WTC11 (cell line): Measurements from ENCODE around the gene TMEM95. TPM values are rescaled to one million over a fixed set of nuclear protein-coding genes. Genes with fewer than 3 reads are reported as not detected.

Experiments
- ATAC-seq: fragments of 200-7000 bp; cut with Tn5 transposase; 2 replicates; pipeline ENCODE4 v1.10.0; 2021; ENCODE audit warnings: mild to moderate bottlenecking, moderate library complexity
- CTCF ChIA-PET: fragments of 300-600 bp; sonication (Branson Sonifier 250); formaldehyde crosslinking; loops from one replicate; lab custom pipeline; 2021; ENCODE audit warnings: antibody characterized with exemption; lab: Charles Lee
- POLR2A ChIA-PET: fragments of 350-600 bp; sonication (Branson Sonifier 250); formaldehyde crosslinking; loops from one replicate; lab custom pipeline; 2021; ENCODE audit warnings: antibody characterized with exemption; lab: Charles Lee
- DNase-seq: peaks from one replicate; pipeline ENCODE4 v3.0.0; 2021; ENCODE audit warnings: low spot score
- H3K27ac Mint-ChIP-seq: 2 replicates; pipeline ENCODE4 v1.8.0; 2021; ENCODE audit warnings: mixed read lengths
- H3K27me3 Mint-ChIP-seq: 2 replicates; pipeline ENCODE4 v1.8.0; 2021; ENCODE audit warnings: low read depth, mild to moderate bottlenecking, moderate library complexity, mixed read lengths
- H3K36me3 Mint-ChIP-seq: 2 replicates; pipeline ENCODE4 v1.8.0; 2021; ENCODE audit warnings: mixed read lengths
- H3K4me1 Mint-ChIP-seq: 2 replicates; pipeline ENCODE4 v1.8.0; 2022; ENCODE audit warnings: mixed read lengths
- H3K4me3 Mint-ChIP-seq: 2 replicates; pipeline ENCODE4 v1.8.0; 2021; ENCODE audit warnings: mild to moderate bottlenecking, moderate library complexity, mixed read lengths
- H3K9me3 Mint-ChIP-seq: 2 replicates; pipeline ENCODE4 v1.8.0; 2021; ENCODE audit warnings: mixed read lengths
- ATF1 ChIP-seq: sonication (generic); formaldehyde crosslinking; IDR thresholded peaks from 2 replicates; pipeline ENCODE4 v1.8.1; 2023; ENCODE audit warnings: mild to moderate bottlenecking, moderate library complexity, missing genetic modification reagents
- ETV6 ChIP-seq: sonication (generic); formaldehyde crosslinking; IDR thresholded peaks from 2 replicates; pipeline ENCODE4 v1.8.1; 2022; ENCODE audit warnings: mild to moderate bottlenecking, missing genetic modification reagents
- JAZF1 ChIP-seq: fragments of 250-450 bp; sonication (Bioruptor Pico); IDR thresholded peaks from 2 replicates; pipeline ENCODE4 v1.9.0; 2021; ENCODE audit warnings: moderate library complexity, mild to moderate bottlenecking, inconsistent platforms
- MLX ChIP-seq: sonication (generic); formaldehyde crosslinking; IDR thresholded peaks from 2 replicates; pipeline ENCODE4 v1.8.1; 2023; ENCODE audit warnings: mild to moderate bottlenecking, missing genetic modification reagents, moderate library complexity
- NFYB ChIP-seq: sonication (generic); formaldehyde crosslinking; conservative IDR thresholded peaks from 2 replicates; pipeline ENCODE4 v1.8.0; 2022; ENCODE audit warnings: low read depth, missing genetic modification reagents
- NR1H2 ChIP-seq: sonication (generic); formaldehyde crosslinking; IDR thresholded peaks from 2 replicates; pipeline ENCODE4 v1.9.0; 2021; ENCODE audit warnings: mild to moderate bottlenecking, moderate library complexity, missing genetic modification reagents
- PRDM15 ChIP-seq: sonication (generic); formaldehyde crosslinking; IDR thresholded peaks from 2 replicates; pipeline ENCODE4 v1.8.0; 2022; ENCODE audit warnings: missing genetic modification reagents
- SMAD3 ChIP-seq: sonication (generic); formaldehyde crosslinking; IDR thresholded peaks from 2 replicates; pipeline ENCODE4 v1.8.0; 2022; ENCODE audit warnings: missing genetic modification reagents, mild to moderate bottlenecking, borderline replicate concordance
- SMAD4 ChIP-seq: sonication (generic); formaldehyde crosslinking; IDR thresholded peaks from 2 replicates; pipeline ENCODE4 v1.8.0; 2022; ENCODE audit warnings: mild to moderate bottlenecking, missing genetic modification reagents
- TP53 ChIP-seq: sonication (generic); formaldehyde crosslinking; IDR thresholded peaks from 2 replicates; pipeline ENCODE4 v1.8.1; 2023; ENCODE audit warnings: mild to moderate bottlenecking, missing genetic modification reagents
- ZMAT4 ChIP-seq: fragments of 250-450 bp; sonication (Bioruptor Pico); IDR thresholded peaks from 2 replicates; pipeline ENCODE4 v1.9.0; 2021; ENCODE audit warnings: mild to moderate bottlenecking
- ZNF317 ChIP-seq: sonication (generic); formaldehyde crosslinking; IDR thresholded peaks from 2 replicates; pipeline ENCODE4 v1.8.1; 2023; ENCODE audit warnings: low read depth, mild to moderate bottlenecking, moderate library complexity, missing genetic modification reagents, borderline replicate concordance
- ZNF423 ChIP-seq: fragments of 250-450 bp; sonication (Bioruptor Pico); IDR thresholded peaks from 2 replicates; pipeline ENCODE4 v2.1.2; 2022; ENCODE audit warnings: mild to moderate bottlenecking, moderate library complexity
- total RNA-seq: library from RNA; stranded (reverse); gene quantifications from 3 replicates; pipeline ENCODE4 v1.2.3, GENCODE V29; 2021
- TF ChIP-seq, protein P1 (sequence below): fragments of 250-450 bp; sonication (Bioruptor Pico); IDR thresholded peaks from 2 replicates; pipeline ENCODE4 v1.9.0; 2021; ENCODE audit warnings: mild to moderate bottlenecking, borderline replicate concordance
- TF ChIP-seq, protein P2 (sequence below): fragments of 250-450 bp; sonication (Bioruptor Pico); IDR thresholded peaks from 2 replicates; pipeline ENCODE4 v1.9.0; 2021; ENCODE audit warnings: moderate library complexity, mild to moderate bottlenecking, inconsistent platforms, borderline replicate concordance
- TF ChIP-seq, protein P3 (sequence below): sonication (generic); formaldehyde crosslinking; IDR thresholded peaks from 2 replicates; pipeline ENCODE4 v1.8.1; 2023; ENCODE audit warnings: mild to moderate bottlenecking, missing genetic modification reagents, borderline replicate concordance
- TF ChIP-seq, protein P4 (sequence below): sonication (generic); formaldehyde crosslinking; IDR thresholded peaks from 2 replicates; pipeline ENCODE4 v1.8.1; 2023; ENCODE audit warnings: mild to moderate bottlenecking, missing genetic modification reagents, moderate library complexity

Gene TMEM95
- total RNA-seq, 1 experiment from 2014 or later = not detected

DNA sequence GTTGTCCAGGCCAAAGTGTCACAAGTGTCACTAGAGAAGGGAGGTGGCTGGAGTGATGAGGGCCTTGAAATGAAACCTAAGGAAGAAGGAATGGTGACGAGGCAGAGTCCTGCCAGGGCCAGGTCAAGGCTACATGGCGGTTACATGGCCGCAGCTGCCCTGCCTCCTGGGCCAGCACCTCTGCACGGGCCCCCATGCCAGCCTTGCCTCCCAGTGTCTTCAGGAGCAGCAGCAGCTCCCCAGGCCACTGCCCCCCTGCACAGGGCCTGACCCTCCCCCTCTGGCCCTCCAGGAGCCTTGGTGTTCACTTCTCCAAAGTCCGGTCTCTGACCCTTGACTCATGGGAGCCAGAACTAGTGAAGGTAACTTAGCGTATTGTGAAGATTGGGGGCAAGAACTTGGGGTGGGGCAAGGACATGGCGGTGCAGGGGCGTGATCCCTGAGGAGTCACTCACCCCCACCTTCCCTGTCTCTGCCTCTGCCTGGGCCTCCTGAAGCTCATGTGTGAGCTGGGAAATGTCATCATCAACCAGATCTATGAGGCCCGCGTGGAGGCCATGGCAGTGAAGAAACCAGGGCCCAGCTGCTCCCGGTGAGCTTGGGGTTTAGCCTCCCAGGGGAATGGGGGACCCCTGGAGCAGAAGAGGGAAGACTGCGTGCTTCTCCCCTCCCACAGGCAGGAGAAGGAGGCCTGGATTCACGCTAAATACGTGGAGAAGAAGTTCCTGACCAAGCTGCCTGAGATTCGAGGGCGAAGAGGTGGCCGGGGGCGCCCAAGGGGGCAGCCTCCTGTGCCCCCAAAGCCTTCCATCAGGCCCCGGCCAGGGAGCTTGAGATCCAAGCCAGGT lies 7.1 kb upstream of the TMEM95 start:
- no peak overlapping the region for H3K4me3 Mint-ChIP-seq
- H3K4me1 Mint-ChIP-seq = peaks cover 17% of the 10 kb centered on the region
- no peaks in the 10 kb centered on the region for H3K36me3 Mint-ChIP-seq
- DNase-seq = no peak
- no peak for ATAC-seq
- H3K27me3 Mint-ChIP-seq = peaks cover 6% of the 10 kb centered on the region
- POLR2A ChIA-PET = interaction anchor here (1.1 to 4.5 kb wide), 4 partner anchors 11 to 66 kb away, joined by 3 to 22 read pairs (median 3); partner anchors contain the start of genes ACAP1, NEURL4 and SLC2A4
- no peak overlapping the region for H3K27ac Mint-ChIP-seq
- no peaks in the 10 kb centered on the region for H3K9me3 Mint-ChIP-seq
- CTCF ChIA-PET = interaction anchor here (1.1 kb wide), 1 partner anchor 11 kb away, joined by 4 read pairs; the partner anchor contains the start of gene ACAP1
- TF ChIP-seq ZMAT4 (CRISPR knock-in tag) = no peak
- TF ChIP-seq ZNF317 (CRISPR knock-in tag) = no peak
- TF ChIP-seq, protein P1, sequence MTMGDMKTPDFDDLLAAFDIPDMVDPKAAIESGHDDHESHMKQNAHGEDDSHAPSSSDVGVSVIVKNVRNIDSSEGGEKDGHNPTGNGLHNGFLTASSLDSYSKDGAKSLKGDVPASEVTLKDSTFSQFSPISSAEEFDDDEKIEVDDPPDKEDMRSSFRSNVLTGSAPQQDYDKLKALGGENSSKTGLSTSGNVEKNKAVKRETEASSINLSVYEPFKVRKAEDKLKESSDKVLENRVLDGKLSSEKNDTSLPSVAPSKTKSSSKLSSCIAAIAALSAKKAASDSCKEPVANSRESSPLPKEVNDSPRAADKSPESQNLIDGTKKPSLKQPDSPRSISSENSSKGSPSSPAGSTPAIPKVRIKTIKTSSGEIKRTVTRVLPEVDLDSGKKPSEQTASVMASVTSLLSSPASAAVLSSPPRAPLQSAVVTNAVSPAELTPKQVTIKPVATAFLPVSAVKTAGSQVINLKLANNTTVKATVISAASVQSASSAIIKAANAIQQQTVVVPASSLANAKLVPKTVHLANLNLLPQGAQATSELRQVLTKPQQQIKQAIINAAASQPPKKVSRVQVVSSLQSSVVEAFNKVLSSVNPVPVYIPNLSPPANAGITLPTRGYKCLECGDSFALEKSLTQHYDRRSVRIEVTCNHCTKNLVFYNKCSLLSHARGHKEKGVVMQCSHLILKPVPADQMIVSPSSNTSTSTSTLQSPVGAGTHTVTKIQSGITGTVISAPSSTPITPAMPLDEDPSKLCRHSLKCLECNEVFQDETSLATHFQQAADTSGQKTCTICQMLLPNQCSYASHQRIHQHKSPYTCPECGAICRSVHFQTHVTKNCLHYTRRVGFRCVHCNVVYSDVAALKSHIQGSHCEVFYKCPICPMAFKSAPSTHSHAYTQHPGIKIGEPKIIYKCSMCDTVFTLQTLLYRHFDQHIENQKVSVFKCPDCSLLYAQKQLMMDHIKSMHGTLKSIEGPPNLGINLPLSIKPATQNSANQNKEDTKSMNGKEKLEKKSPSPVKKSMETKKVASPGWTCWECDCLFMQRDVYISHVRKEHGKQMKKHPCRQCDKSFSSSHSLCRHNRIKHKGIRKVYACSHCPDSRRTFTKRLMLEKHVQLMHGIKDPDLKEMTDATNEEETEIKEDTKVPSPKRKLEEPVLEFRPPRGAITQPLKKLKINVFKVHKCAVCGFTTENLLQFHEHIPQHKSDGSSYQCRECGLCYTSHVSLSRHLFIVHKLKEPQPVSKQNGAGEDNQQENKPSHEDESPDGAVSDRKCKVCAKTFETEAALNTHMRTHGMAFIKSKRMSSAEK (CRISPR knock-in tag) = no peak
- no peak for TF ChIP-seq PRDM15 (CRISPR knock-in tag)
- TF ChIP-seq SMAD4 (CRISPR knock-in tag) = no peak
- no peak for TF ChIP-seq ETV6 (CRISPR knock-in tag)
- no peak for TF ChIP-seq TP53
- TF ChIP-seq, protein P2, sequence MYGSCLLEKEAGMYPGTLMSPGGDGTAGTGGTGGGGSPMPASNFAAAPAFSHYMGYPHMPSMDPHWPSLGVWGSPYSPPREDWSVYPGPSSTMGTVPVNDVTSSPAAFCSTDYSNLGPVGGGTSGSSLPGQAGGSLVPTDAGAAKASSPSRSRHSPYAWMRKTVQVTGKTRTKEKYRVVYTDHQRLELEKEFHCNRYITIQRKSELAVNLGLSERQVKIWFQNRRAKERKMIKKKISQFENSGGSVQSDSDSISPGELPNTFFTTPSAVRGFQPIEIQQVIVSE (CRISPR knock-in tag) = no peak
- TF ChIP-seq SMAD3 (CRISPR knock-in tag) = no peak
- no peak for TF ChIP-seq JAZF1
- no peak for TF ChIP-seq ZNF423 (CRISPR knock-in tag)
- TF ChIP-seq, protein P3, sequence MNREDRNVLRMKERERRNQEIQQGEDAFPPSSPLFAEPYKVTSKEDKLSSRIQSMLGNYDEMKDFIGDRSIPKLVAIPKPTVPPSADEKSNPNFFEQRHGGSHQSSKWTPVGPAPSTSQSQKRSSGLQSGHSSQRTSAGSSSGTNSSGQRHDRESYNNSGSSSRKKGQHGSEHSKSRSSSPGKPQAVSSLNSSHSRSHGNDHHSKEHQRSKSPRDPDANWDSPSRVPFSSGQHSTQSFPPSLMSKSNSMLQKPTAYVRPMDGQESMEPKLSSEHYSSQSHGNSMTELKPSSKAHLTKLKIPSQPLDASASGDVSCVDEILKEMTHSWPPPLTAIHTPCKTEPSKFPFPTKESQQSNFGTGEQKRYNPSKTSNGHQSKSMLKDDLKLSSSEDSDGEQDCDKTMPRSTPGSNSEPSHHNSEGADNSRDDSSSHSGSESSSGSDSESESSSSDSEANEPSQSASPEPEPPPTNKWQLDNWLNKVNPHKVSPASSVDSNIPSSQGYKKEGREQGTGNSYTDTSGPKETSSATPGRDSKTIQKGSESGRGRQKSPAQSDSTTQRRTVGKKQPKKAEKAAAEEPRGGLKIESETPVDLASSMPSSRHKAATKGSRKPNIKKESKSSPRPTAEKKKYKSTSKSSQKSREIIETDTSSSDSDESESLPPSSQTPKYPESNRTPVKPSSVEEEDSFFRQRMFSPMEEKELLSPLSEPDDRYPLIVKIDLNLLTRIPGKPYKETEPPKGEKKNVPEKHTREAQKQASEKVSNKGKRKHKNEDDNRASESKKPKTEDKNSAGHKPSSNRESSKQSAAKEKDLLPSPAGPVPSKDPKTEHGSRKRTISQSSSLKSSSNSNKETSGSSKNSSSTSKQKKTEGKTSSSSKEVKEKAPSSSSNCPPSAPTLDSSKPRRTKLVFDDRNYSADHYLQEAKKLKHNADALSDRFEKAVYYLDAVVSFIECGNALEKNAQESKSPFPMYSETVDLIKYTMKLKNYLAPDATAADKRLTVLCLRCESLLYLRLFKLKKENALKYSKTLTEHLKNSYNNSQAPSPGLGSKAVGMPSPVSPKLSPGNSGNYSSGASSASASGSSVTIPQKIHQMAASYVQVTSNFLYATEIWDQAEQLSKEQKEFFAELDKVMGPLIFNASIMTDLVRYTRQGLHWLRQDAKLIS (CRISPR knock-in tag) = no peak
- no peak for TF ChIP-seq MLX
- TF ChIP-seq ATF1 (CRISPR knock-in tag) = no peak
- TF ChIP-seq NFYB = no peak
- TF ChIP-seq, protein P4, sequence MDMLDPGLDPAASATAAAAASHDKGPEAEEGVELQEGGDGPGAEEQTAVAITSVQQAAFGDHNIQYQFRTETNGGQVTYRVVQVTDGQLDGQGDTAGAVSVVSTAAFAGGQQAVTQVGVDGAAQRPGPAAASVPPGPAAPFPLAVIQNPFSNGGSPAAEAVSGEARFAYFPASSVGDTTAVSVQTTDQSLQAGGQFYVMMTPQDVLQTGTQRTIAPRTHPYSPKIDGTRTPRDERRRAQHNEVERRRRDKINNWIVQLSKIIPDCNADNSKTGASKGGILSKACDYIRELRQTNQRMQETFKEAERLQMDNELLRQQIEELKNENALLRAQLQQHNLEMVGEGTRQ (CRISPR knock-in tag) = no peak
- TF ChIP-seq NR1H2 (CRISPR knock-in tag) = no peak
